ENCODE results near the gene FCHSD2.

The FCHSD2 gene

DNA sequence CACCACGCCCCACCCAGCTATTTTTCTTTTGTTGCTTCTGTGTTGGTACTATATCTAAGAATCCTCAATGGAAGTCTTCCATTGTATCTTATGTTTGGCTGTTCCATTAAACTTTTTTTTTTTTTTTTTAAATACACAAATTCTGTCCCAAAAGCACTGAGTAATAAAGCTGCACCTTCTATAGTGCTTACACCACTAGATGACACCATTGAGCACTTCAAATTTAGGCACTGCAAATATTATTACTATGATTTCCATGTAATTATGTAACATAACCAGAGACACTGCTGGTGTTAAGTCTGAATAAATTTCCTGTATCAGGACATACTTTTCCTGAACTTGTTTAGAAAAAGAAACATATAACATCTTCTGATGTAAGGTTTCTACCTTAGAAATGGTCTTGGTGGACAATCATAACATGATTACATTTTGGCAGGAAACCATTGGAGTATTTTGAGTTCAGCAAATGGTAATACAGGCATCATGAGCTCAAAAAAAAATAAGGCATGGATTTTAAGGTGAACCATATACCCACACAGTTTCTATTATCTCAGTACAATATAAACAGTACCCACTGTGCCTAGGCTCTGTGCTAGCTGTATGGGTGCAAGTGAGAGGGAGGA, 217.4 kb downstream of the FCHSD2 start:
- ChIA-PET CTCF (interaction anchor here (0.6 to 1.3 kb wide), 7 partner anchors 48 to 311 kb away, joined by 3 to 7 read pairs (median 3); partner anchors contain the start of gene FCHSD2), POLR2A (interaction anchor here (1.0 kb wide), 1 partner anchor 218 kb away, joined by 3 read pairs; the partner anchor contains the start of gene FCHSD2)
- Histone ChIP-seq H3K36me3 (ENCODE audit: control insufficient read depth in 2 of 2, insufficient read depth in 1 of 2, low read length in 2 of 2) (no peaks in the 10 kb centered on the region), H3K9me3 (ENCODE audit: control insufficient read depth, insufficient read depth, low read depth, low read length) (no peaks in the 10 kb centered on the region), H3K4me3 (ENCODE audit: low read depth, low read length) (no peak overlapping the region), H3K4me1 (ENCODE audit: control insufficient read depth, insufficient read depth, low read length) (no peaks in the 10 kb centered on the region), H3K27ac (ENCODE audit: extremely low read depth, low read depth, low read length) (no peak overlapping the region)
- TF ChIP-seq ZNF426 (tag by site-specific recombination; IDR thresholded peaks at IDR 0.05) (no peak), SP3 (tag by site-specific recombination; IDR thresholded peaks at IDR 0.05) (no peak), ZNF654 (tag by site-specific recombination; IDR thresholded peaks at IDR 0.05; ENCODE audit: low read depth) (peak; percentile 28)

DNA sequence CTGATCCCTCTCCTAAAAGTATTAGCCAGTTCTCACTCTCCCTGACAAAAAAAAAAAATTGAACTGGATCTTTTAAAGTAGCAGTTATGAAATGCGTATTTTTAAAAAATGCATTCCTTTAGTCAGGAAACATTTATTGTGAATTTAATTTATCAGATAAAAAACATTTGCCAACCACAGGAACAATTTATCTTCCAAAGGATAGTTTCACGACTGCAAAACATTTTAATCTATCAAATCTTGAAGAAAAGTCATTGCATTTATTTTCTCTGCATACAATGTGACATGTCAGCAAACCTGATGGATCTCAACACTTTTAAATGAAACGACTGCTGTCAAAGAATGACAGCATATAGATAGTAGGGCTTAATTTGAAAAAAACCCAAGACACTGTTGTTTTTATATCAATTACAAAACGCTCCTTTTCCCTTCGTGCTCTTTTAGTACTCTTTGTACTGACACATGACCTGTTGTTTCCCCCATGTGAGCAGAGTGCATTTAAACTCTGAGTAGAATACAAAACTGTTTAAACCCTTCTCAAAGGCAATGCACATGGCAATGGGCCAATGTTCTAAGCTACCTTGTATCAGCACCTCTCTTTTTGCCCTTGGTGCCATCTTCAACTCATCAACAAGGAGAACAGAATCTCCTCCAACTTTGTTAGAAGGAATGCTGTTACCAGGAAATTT, 220.9 kb downstream of the FCHSD2 start:
- no peaks in the 10 kb centered on the region for H3K9me3 ChIP-seq (ENCODE audit: control insufficient read depth, insufficient read depth, low read depth, low read length)
- H3K27ac ChIP-seq (ENCODE audit: extremely low read depth, low read depth, low read length): no peak overlapping the region
- no peaks in the 10 kb centered on the region for H3K4me1 ChIP-seq (ENCODE audit: control insufficient read depth, insufficient read depth, low read length)
- CTCF ChIA-PET: interaction anchor here (0.7 to 1.8 kb wide), 3 partner anchors 150 to 380 kb away, joined by 3 to 5 read pairs (median 3); partner anchors contain the start of gene FCHSD2
- no peaks in the 10 kb centered on the region for H3K36me3 ChIP-seq (ENCODE audit: control insufficient read depth in 2 of 2, insufficient read depth in 1 of 2, low read length in 2 of 2)
- no peak for TF ChIP-seq EGR2 (tag by site-specific recombination; IDR thresholded peaks at IDR 0.05; ENCODE audit: low read depth)
- TF ChIP-seq, protein P1, sequence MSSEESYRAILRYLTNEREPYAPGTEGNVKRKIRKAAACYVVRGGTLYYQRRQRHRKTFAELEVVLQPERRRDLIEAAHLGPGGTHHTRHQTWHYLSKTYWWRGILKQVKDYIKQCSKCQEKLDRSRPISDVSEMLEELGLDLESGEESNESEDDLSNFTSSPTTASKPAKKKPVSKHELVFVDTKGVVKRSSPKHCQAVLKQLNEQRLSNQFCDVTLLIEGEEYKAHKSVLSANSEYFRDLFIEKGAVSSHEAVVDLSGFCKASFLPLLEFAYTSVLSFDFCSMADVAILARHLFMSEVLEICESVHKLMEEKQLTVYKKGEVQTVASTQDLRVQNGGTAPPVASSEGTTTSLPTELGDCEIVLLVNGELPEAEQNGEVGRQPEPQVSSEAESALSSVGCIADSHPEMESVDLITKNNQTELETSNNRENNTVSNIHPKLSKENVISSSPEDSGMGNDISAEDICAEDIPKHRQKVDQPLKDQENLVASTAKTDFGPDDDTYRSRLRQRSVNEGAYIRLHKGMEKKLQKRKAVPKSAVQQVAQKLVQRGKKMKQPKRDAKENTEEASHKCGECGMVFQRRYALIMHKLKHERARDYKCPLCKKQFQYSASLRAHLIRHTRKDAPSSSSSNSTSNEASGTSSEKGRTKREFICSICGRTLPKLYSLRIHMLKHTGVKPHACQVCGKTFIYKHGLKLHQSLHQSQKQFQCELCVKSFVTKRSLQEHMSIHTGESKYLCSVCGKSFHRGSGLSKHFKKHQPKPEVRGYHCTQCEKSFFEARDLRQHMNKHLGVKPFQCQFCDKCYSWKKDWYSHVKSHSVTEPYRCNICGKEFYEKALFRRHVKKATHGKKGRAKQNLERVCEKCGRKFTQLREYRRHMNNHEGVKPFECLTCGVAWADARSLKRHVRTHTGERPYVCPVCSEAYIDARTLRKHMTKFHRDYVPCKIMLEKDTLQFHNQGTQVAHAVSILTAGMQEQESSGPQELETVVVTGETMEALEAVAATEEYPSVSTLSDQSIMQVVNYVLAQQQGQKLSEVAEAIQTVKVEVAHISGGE (tag by site-specific recombination; conservative IDR thresholded peaks at IDR 0.05; ENCODE audit: low read depth): no peak
- TF ChIP-seq TRIM28 (IDR thresholded peaks at IDR 0.05; ENCODE audit: borderline replicate concordance, low read length): no peak
- no peak for TF ChIP-seq ZNF747 (tag by site-specific recombination; IDR thresholded peaks at IDR 0.05)
- TF ChIP-seq ZNF626 (tag by site-specific recombination; IDR thresholded peaks at IDR 0.05): no peak
- TF ChIP-seq ZNF423 (tag by site-specific recombination; IDR thresholded peaks at IDR 0.05): no peak
- no peak for TF ChIP-seq ZNF23 (tag by site-specific recombination; IDR thresholded peaks at IDR 0.05; ENCODE audit: borderline replicate concordance)
- no peak for TF ChIP-seq ZNF785 (tag by site-specific recombination; IDR thresholded peaks at IDR 0.05)
- no peak for TF ChIP-seq ZNF335 (tag by site-specific recombination; conservative IDR thresholded peaks at IDR 0.05)
- no peak for TF ChIP-seq ZNF302 (tag by site-specific recombination; IDR thresholded peaks at IDR 0.05; ENCODE audit: low read depth)
- no peak for TF ChIP-seq ZNF324 (tag by site-specific recombination; IDR thresholded peaks at IDR 0.05)
- no peak for TF ChIP-seq OVOL3 (tag by site-specific recombination; IDR thresholded peaks at IDR 0.05)
- TF ChIP-seq ZNF426 (tag by site-specific recombination; IDR thresholded peaks at IDR 0.05): no peak
- TF ChIP-seq ZNF660 (tag by site-specific recombination; IDR thresholded peaks at IDR 0.05): no peak
- POLR2A ChIA-PET: no interaction called here
- no peak overlapping the region for H3K4me3 ChIP-seq (ENCODE audit: low read depth, low read length)

GRCh38 chr11:72920001-72920400, 222.1 kb downstream of the FCHSD2 start:
- H3K4me1 ChIP-seq (ENCODE audit: control insufficient read depth, insufficient read depth, low read length): no peaks in the 10 kb centered on the region
- no peaks in the 10 kb centered on the region for H3K9me3 ChIP-seq (ENCODE audit: control insufficient read depth, insufficient read depth, low read depth, low read length)
- ChIA-PET CTCF (interaction anchor here (0.7 kb wide), 1 partner anchor 166 kb away, joined by 3 read pairs; no protein-coding TSS in a partner anchor), POLR2A (no interaction called here)
- TF ChIP-seq ZNF140 (tag by site-specific recombination; IDR thresholded peaks at IDR 0.05) (no peak), ZNF16 (tag by site-specific recombination; IDR thresholded peaks at IDR 0.05; ENCODE audit: low read depth) (no peak), SCRT1 (tag by site-specific recombination; IDR thresholded peaks at IDR 0.05; ENCODE audit: borderline replicate concordance) (no peak), ZNF239 (tag by site-specific recombination; IDR thresholded peaks at IDR 0.05) (no peak), ZNF658 (tag by site-specific recombination; IDR thresholded peaks at IDR 0.05) (no peak), ZNF10 (tag by site-specific recombination; IDR thresholded peaks at IDR 0.05) (no peak), ZNF473 (tag by site-specific recombination; IDR thresholded peaks at IDR 0.05) (no peak)
- H3K27ac ChIP-seq (ENCODE audit: extremely low read depth, low read depth, low read length): no peak overlapping the region
- no peak overlapping the region for H3K4me3 ChIP-seq (ENCODE audit: low read depth, low read length)
- H3K36me3 ChIP-seq (ENCODE audit: control insufficient read depth in 2 of 2, insufficient read depth in 1 of 2, low read length in 2 of 2): no peaks in the 10 kb centered on the region

Measured in HEK293 (cell line).